Muscle layer of duodenum (tissue), 2 donors: ENCODE results near the gene KLF7.

Experiments used
- H3K27ac ChIP-seq: one replicate; pipeline ENCODE4 v1.7.0; 2013; ENCODE audit warnings: mild to moderate bottlenecking, low read length
- H3K27me3 ChIP-seq: one replicate; pipeline ENCODE4 v1.7.0; 2013; ENCODE audit warnings: low read depth, mild to moderate bottlenecking, control low read depth, low read length
- H3K36me3 ChIP-seq, 2 donors: one replicate each; pipeline ENCODE4 v1.7.0; 2013; ENCODE audit warnings: low read length in 2 of 2, control low read depth in 1 of 2, mild to moderate bottlenecking in 1 of 2; ENCODE audit not compliant: insufficient read depth in 2 of 2, control insufficient read depth in 1 of 2
- H3K4me1 ChIP-seq, 2 donors: one replicate each; pipeline ENCODE4 v1.7.0; 2013; ENCODE audit warnings: low read length in 2 of 2, mild to moderate bottlenecking in 2 of 2, control low read depth in 1 of 2, moderate library complexity in 1 of 2; ENCODE audit not compliant: insufficient read depth in 2 of 2, control insufficient read depth in 1 of 2
- H3K4me3 ChIP-seq, 2 donors: one replicate each; pipeline ENCODE4 v1.7.0; 2013; ENCODE audit warnings: low read length in 2 of 2, low read depth in 1 of 2, mild to moderate bottlenecking in 1 of 2
- H3K9me3 ChIP-seq, 2 donors: one replicate each; pipeline ENCODE4 v1.7.0; 2013; ENCODE audit warnings: low read length in 2 of 2, control low read depth in 1 of 2, mild to moderate bottlenecking in 1 of 2; ENCODE audit not compliant: control insufficient read depth in 1 of 2
- donor health status: healthy.

The KLF7 gene

DNA sequence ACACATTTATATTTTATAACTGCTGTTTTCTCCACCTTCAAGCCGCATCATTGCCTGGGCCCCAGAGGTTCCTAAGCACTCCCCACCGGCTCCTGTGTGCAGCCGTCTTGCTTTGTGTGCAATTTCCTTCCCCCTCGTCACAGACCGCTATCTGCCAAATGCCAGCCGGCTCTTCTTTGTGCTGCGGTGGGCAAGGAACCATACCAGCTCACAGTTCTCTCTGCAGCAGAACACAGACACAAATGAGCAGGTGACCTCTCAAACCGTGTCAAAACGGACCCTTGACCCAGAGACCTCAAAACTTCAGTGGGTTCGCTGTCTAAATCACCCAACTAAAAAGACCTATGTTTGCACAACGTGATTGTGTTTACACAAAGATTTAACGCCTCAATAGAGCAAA is 58.2 kb downstream of the KLF7 start:
- no peak overlapping the region for H3K27ac ChIP-seq

GRCh38 chr2:207107131-207107530 is 58.6 kb downstream of the KLF7 start:
- no peak overlapping the region for H3K27ac ChIP-seq

More for the DNA sequence above, 58.2 kb downstream of the KLF7 start:
- H3K36me3 ChIP-seq, result peaks cover 15 to 18% of the 10 kb centered on the region in 2 donors
- no peaks in the 10 kb centered on the region for H3K27me3 ChIP-seq
- no peaks in the 10 kb centered on the region for H3K4me1 ChIP-seq
- H3K4me3 ChIP-seq, result no peak overlapping the region
- no peaks in the 10 kb centered on the region for H3K9me3 ChIP-seq

DNA sequence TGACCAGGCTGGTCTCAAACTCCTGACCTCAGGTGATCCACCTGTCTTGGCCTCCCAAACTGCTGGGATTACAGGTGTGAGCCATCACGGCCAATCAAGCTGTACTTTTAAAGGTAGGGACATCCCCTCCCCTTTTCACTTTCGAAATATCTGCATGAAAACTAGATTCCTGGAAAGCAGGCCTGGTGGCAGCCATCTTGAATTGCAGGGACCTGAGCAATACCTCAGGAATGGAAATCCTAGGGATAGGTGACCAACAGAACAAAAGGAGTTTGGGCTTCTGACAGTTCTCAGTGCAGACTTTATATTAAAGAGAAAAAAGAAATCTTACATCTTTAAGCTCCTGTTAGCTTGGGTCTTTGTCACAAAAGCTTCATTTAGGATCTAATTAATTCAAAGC is 62.6 kb downstream of the KLF7 start:
- peaks cover 15 to 22% of the 10 kb centered on the region in 2 donors for H3K36me3 ChIP-seq
- H3K27ac ChIP-seq, result no peak overlapping the region
- no peaks in the 10 kb centered on the region for H3K4me1 ChIP-seq
- H3K4me3 ChIP-seq, result no peak overlapping the region
- no peaks in the 10 kb centered on the region for H3K9me3 ChIP-seq
- H3K27me3 ChIP-seq, result no peaks in the 10 kb centered on the region

More at GRCh38 chr2:207107131-207107530, 58.6 kb downstream of the KLF7 start:
- no peaks in the 10 kb centered on the region for H3K27me3 ChIP-seq
- H3K9me3 ChIP-seq, result no peaks in the 10 kb centered on the region
- no peak overlapping the region for H3K4me3 ChIP-seq
- H3K36me3 ChIP-seq, result peaks cover 15 to 18% of the 10 kb centered on the region in 2 donors
- H3K4me1 ChIP-seq, result no peaks in the 10 kb centered on the region

DNA sequence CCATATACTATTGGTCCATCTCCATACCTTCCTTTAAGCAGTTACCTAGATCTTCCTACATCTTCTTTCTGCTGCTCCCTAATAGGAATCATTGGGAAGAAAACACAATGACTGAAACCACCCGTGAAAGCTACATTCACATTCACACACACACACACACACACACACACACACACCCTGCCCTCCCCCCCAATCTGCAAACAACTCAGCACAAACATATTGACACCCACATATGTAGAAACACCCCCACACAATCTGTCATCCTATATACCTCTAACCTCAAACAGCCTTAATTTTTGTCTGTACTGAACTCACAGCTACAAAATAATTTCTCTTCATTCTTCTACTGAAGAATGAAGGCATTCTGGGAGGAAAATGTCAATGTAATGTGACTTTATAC is 63.8 kb downstream of the KLF7 start:
- Histone ChIP-seq H3K9me3 (no peaks in the 10 kb centered on the region), H3K27me3 (no peaks in the 10 kb centered on the region), H3K4me1 (no peaks in the 10 kb centered on the region), H3K36me3 (peaks cover 15 to 18% of the 10 kb centered on the region in 2 donors), H3K27ac (no peak overlapping the region), H3K4me3 (no peak overlapping the region)

DNA sequence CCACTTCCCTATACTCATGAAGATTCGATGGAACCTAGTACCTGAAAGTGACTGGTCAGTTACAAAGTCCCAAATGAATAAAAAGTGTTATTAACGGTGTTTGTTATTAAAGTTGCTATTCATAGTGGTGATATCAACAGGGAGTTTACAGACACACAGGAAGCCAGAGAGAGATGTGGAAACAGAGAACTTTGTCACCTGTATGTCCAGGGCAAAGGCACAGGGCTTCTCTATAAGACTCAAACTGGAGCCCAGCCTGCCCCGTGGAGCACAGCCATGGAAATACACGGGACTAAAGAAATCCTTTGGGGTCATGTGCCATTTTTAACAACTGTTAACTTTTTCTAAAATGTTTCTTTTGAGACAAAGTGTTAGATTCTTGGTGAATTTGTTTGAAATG is 68.5 kb downstream of the KLF7 start:
- no peak overlapping the region for H3K4me3 ChIP-seq
- no peaks in the 10 kb centered on the region for H3K27me3 ChIP-seq
- peaks cover 0 to 10% of the 10 kb centered on the region in 2 donors for H3K4me1 ChIP-seq
- peaks cover 0 to 8% of the 10 kb centered on the region in 2 donors for H3K36me3 ChIP-seq
- H3K9me3 ChIP-seq, result no peaks in the 10 kb centered on the region
- no peak overlapping the region for H3K27ac ChIP-seq

GRCh38 chr2:207095963-207096362 is 69.8 kb downstream of the KLF7 start:
- Histone ChIP-seq H3K27ac (no peak overlapping the region), H3K4me3 (no peak overlapping the region), H3K4me1 (peaks cover 0 to 14% of the 10 kb centered on the region in 2 donors)

GRCh38 chr2:207093234-207093633 is 72.5 kb downstream of the KLF7 start:
- no peaks in the 10 kb centered on the region for H3K9me3 ChIP-seq
- H3K36me3 ChIP-seq, result peaks cover 0 to 4% of the 10 kb centered on the region in 2 donors
- H3K27ac ChIP-seq, result no peak overlapping the region

More at GRCh38 chr2:207095963-207096362, 69.8 kb downstream of the KLF7 start:
- peaks cover 0 to 4% of the 10 kb centered on the region in 2 donors for H3K36me3 ChIP-seq
- H3K27me3 ChIP-seq, result no peaks in the 10 kb centered on the region
- H3K9me3 ChIP-seq, result no peaks in the 10 kb centered on the region

GRCh38 chr2:207092818-207093217 is 72.9 kb downstream of the KLF7 start:
- Histone ChIP-seq H3K27ac (no peak overlapping the region), H3K4me1 (peaks cover 0 to 37% of the 10 kb centered on the region in 2 donors), H3K36me3 (peaks cover 0 to 4% of the 10 kb centered on the region in 2 donors), H3K27me3 (no peaks in the 10 kb centered on the region), H3K9me3 (no peaks in the 10 kb centered on the region), H3K4me3 (no peak overlapping the region)

More at GRCh38 chr2:207093234-207093633, 72.5 kb downstream of the KLF7 start:
- Histone ChIP-seq H3K27me3 (no peaks in the 10 kb centered on the region), H3K4me1 (peaks cover 0 to 37% of the 10 kb centered on the region in 2 donors), H3K4me3 (no peak overlapping the region)

DNA sequence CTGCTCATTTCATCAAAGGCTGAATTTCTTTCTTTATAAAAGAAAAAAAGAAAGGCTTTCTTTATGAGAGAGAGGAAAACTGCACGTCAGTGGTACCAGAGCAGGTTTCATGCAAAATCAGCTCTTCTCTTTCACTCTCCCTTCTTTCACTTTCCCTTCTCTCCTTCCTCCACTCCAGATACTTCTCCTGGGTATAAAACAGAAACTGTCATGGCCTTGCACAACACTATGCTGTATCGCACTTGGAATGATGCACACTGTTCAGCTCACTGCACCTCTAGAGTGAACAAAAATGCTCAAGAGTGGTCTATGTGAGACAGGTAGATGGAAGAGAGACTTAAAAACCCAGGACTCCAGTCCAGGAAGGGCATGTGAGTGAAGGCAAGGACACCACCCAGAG is 73.8 kb downstream of the KLF7 start:
- Histone ChIP-seq H3K27me3 (no peaks in the 10 kb centered on the region), H3K27ac (no peak overlapping the region), H3K4me3 (no peak overlapping the region), H3K4me1 (peaks cover 0 to 37% of the 10 kb centered on the region in 2 donors), H3K36me3 (peaks cover 0 to 4% of the 10 kb centered on the region in 2 donors), H3K9me3 (no peaks in the 10 kb centered on the region)

DNA sequence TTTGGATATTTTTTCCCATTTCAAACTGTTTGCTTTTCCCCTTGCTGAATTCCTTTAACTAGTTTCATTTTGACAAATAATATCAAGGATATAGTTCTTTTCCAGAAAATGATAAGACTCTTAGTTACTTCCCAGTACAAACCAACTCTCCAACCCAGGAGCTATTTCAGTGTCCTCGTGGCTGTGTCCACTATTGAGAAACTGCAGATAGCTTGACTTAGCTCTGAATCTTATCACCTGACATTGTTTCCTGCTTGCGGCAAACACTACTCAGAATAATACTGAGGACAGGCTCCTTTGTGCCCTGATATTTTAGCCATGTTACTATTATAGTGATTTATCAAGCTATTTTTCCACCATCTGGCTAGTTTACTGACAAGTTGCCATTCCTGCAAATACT is 74.6 kb downstream of the KLF7 start:
- Histone ChIP-seq H3K27me3 (no peaks in the 10 kb centered on the region), H3K9me3 (no peaks in the 10 kb centered on the region), H3K36me3 (peaks cover 4 to 7% of the 10 kb centered on the region in 2 donors), H3K27ac (no peak overlapping the region), H3K4me3 (no peak overlapping the region), H3K4me1 (peaks cover 0 to 30% of the 10 kb centered on the region in 2 donors)

GRCh38 chr2:207090389-207090788 is 75.4 kb downstream of the KLF7 start:
- no peaks in the 10 kb centered on the region for H3K9me3 ChIP-seq
- H3K4me3 ChIP-seq, result no peak overlapping the region
- H3K27ac ChIP-seq, result no peak overlapping the region
- peaks cover 0 to 27% of the 10 kb centered on the region in 2 donors for H3K4me1 ChIP-seq
- H3K27me3 ChIP-seq, result no peaks in the 10 kb centered on the region
- peaks cover 7% of the 10 kb centered on the region in 2 donors for H3K36me3 ChIP-seq

DNA sequence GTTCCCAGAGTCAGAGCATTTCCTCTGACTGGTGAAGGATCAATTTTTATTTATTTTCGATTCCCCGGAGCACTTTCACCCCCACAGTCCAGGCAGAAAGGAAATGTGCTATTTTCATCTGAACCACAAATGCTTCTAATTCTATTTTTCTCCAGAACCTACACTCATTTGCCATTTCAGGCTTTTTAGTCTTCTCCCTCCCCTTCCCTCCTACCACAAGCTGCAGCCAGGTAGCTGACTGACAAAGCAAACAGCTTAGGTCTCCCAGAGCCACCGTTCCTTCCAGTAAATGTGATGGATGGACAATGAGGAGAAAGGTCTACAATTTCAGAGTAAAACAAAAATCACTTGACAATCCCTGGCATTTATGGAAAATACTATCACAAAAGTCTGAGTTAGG is 76.9 kb downstream of the KLF7 start:
- Histone ChIP-seq H3K27ac (no peak overlapping the region), H3K27me3 (no peaks in the 10 kb centered on the region), H3K9me3 (no peaks in the 10 kb centered on the region), H3K4me3 (no peak overlapping the region), H3K36me3 (peaks cover 7 to 13% of the 10 kb centered on the region in 2 donors), H3K4me1 (peaks cover 0 to 27% of the 10 kb centered on the region in 2 donors)
